K562 (cell line): ENCODE data around the gene STUB1.

ENCODE experiments used
- FOSL1 ChIP-seq: fragments of 200-800 bp; sonication (Bioruptor generic); conservative IDR thresholded peaks from 2 replicates; pipeline ENCODE4 v1.6.1; 2016; ENCODE audit warnings: missing genetic modification characterization, missing compliant biosample characterization
- RBM25 ChIP-seq: fragments of 200-400 bp; formaldehyde crosslinking; IDR thresholded peaks from 2 replicates; pipeline ENCODE4 v1.6.1; 2018; ENCODE audit warnings: low read length, low read depth, moderate library complexity; ENCODE audit not compliant: severe bottlenecking
- SMAD3 ChIP-seq: fragments of 450-650 bp; formaldehyde crosslinking; conservative IDR thresholded peaks from 2 replicates; pipeline ENCODE4 v1.4.0; 2020; ENCODE audit warnings: mild to moderate bottlenecking
- XRCC5 ChIP-seq: fragments of 200-400 bp; formaldehyde crosslinking; IDR thresholded peaks from 2 replicates; pipeline ENCODE4 v1.6.1; 2017; ENCODE audit warnings: low read depth, mild to moderate bottlenecking, low read length
- ZNF212 ChIP-seq: fragments of 450-650 bp; formaldehyde crosslinking; IDR thresholded peaks from 2 replicates; pipeline ENCODE4 v1.4.0; 2020; ENCODE audit warnings: mild to moderate bottlenecking
- TF ChIP-seq, protein P1 (sequence below): sonication (generic); formaldehyde crosslinking; IDR thresholded peaks from 2 replicates; pipeline ENCODE4 v1.8.0; 2022; ENCODE audit warnings: missing genetic modification reagents, mild to moderate bottlenecking, borderline replicate concordance
- TF ChIP-seq, protein P2 (sequence below): sonication (generic); formaldehyde crosslinking; IDR thresholded peaks from 2 replicates; pipeline ENCODE4 v1.8.1; 2022; ENCODE audit warnings: missing genetic modification reagents
- TF ChIP-seq, protein P3 (sequence below): IDR thresholded peaks from 2 replicates; pipeline ENCODE4 v1.6.1; 2016; ENCODE audit warnings: missing genetic modification characterization, missing compliant biosample characterization
- TF ChIP-seq, protein P4 (sequence below), 3 experiments: IDR thresholded peaks in 2 of 3; conservative IDR thresholded peaks in 1 of 3; 2 replicates each; pipeline ENCODE4 v1.5.1; 2011 to 2012; ENCODE audit warnings: low read length in 3 of 3, mild to moderate bottlenecking in 3 of 3, control low read depth in 2 of 3, improper control_type of control experiment in 1 of 3, inconsistent platforms in 1 of 3, low read depth in 1 of 3, mixed read lengths in 1 of 3, moderate library complexity in 1 of 3; ENCODE audit not compliant: insufficient read depth in 2 of 3

DNA sequence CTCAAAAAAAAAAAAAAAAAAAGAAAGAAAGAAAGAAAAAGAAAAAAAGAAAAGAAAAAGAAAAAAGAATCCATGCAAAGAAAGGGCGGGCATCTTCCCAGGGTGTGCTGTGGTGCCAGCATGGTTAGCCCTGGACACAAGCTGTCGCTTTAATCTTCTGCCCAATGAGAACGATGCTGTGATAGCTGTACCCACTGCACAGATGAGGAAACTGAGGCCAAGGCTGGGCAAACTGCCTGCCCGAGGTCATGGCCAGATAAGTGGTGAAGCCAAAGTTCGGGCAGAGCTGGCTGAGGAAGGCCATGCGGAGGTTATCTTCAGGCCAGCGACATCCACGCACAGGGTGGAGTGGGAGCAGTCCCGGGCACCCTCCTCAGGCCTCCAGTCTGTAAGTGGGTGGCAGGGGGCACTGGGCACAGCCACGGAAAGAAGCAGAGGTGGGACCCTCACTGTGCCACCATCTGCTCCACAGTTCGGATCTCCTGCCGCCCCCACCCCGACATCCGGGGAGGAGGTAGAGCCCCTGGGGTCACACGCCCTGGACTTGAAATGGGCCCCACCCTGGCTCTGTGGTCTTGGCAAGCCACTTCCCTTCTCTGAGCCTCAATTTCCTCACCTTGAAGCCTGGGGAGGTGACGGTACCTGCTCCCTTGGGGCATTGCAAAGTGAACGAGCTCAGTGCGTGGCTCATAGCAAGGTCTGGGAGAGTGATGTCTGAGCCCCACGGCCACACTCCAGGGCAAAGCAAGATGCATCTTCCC, 18.9 kb downstream of the STUB1 start:
- TF ChIP-seq XRCC5 (no peak), FOSL1 (tag) (no peak), SMAD3 (no peak), ZNF212 (no peak), RBM25 (no peak)
- TF ChIP-seq, protein P1, sequence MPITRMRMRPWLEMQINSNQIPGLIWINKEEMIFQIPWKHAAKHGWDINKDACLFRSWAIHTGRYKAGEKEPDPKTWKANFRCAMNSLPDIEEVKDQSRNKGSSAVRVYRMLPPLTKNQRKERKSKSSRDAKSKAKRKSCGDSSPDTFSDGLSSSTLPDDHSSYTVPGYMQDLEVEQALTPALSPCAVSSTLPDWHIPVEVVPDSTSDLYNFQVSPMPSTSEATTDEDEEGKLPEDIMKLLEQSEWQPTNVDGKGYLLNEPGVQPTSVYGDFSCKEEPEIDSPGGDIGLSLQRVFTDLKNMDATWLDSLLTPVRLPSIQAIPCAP: no peak
- TF ChIP-seq, protein P2, sequence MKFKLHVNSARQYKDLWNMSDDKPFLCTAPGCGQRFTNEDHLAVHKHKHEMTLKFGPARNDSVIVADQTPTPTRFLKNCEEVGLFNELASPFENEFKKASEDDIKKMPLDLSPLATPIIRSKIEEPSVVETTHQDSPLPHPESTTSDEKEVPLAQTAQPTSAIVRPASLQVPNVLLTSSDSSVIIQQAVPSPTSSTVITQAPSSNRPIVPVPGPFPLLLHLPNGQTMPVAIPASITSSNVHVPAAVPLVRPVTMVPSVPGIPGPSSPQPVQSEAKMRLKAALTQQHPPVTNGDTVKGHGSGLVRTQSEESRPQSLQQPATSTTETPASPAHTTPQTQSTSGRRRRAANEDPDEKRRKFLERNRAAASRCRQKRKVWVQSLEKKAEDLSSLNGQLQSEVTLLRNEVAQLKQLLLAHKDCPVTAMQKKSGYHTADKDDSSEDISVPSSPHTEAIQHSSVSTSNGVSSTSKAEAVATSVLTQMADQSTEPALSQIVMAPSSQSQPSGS (CRISPR knock-in tag): no peak
- TF ChIP-seq, protein P3, sequence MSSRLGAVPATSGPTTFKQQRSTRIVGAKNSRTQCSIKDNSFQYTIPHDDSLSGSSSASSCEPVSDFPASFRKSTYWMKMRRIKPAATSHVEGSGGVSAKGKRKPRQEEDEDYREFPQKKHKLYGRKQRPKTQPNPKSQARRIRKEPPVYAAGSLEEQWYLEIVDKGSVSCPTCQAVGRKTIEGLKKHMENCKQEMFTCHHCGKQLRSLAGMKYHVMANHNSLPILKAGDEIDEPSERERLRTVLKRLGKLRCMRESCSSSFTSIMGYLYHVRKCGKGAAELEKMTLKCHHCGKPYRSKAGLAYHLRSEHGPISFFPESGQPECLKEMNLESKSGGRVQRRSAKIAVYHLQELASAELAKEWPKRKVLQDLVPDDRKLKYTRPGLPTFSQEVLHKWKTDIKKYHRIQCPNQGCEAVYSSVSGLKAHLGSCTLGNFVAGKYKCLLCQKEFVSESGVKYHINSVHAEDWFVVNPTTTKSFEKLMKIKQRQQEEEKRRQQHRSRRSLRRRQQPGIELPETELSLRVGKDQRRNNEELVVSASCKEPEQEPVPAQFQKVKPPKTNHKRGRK (tag): no peak
- TF ChIP-seq, protein P4, sequence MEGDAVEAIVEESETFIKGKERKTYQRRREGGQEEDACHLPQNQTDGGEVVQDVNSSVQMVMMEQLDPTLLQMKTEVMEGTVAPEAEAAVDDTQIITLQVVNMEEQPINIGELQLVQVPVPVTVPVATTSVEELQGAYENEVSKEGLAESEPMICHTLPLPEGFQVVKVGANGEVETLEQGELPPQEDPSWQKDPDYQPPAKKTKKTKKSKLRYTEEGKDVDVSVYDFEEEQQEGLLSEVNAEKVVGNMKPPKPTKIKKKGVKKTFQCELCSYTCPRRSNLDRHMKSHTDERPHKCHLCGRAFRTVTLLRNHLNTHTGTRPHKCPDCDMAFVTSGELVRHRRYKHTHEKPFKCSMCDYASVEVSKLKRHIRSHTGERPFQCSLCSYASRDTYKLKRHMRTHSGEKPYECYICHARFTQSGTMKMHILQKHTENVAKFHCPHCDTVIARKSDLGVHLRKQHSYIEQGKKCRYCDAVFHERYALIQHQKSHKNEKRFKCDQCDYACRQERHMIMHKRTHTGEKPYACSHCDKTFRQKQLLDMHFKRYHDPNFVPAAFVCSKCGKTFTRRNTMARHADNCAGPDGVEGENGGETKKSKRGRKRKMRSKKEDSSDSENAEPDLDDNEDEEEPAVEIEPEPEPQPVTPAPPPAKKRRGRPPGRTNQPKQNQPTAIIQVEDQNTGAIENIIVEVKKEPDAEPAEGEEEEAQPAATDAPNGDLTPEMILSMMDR (IDR thresholded peaks at IDR 0.05 in 2 of 3, conservative IDR thresholded peaks at IDR 0.05 in 1 of 3; ENCODE audit: insufficient read depth in 2 of 3, low read depth in 1 of 3, low read length in 3 of 3): no peak
